GM21717 (cell line): ENCODE measurements around the gene TNP1.

Experiments
- ATAC-seq: cut with Tn5 transposase; IDR thresholded peaks from one replicate; pipeline ENCODE4 v1.9.1; 2021; ENCODE audit warnings: mild to moderate bottlenecking, moderate library complexity; ENCODE audit not compliant: unreplicated experiment

TNP1 gene

GRCh38 chr2:216845426-216845825 lies 14.4 kb downstream of the TNP1 start:
- no peak for ATAC-seq

- ATAC-seq = no peak
Measured at GRCh38 chr2:216842636-216843035, 17.2 kb downstream of the TNP1 start.

GRCh38 chr2:216839688-216840087 lies 20.2 kb downstream of the TNP1 start:
- no peak for ATAC-seq

GRCh38 chr2:216838151-216838550 lies 21.7 kb downstream of the TNP1 start:
- no peak for ATAC-seq

GRCh38 chr2:216837740-216838139 lies 22.1 kb downstream of the TNP1 start:
- ATAC-seq = no peak

GRCh38 chr2:216833061-216833460 lies 26.8 kb downstream of the TNP1 start:
- no peak for ATAC-seq

GRCh38 chr2:216830346-216830745 lies 29.5 kb downstream of the TNP1 start:
- ATAC-seq = no peak

GRCh38 chr2:216829533-216829932 lies 30.3 kb downstream of the TNP1 start:
- ATAC-seq = no peak

GRCh38 chr2:216827073-216827720 lies 32.7 kb downstream of the TNP1 start:
- no peak for ATAC-seq

- ATAC-seq = no peak
Measured at GRCh38 chr2:216822470-216822869, 37.4 kb downstream of the TNP1 start.

- ATAC-seq = no peak
Measured at GRCh38 chr2:216820709-216821108, 39.2 kb downstream of the TNP1 start.

- ATAC-seq = no peak
Measured at GRCh38 chr2:216819766-216820165, 40.1 kb downstream of the TNP1 start.

GRCh38 chr2:216819055-216819454 lies 40.8 kb downstream of the TNP1 start:
- ATAC-seq = no peak

GRCh38 chr2:216810399-216811160 lies 49.3 kb downstream of the TNP1 start:
- no peak for ATAC-seq
